ENCODE results near the gene LAMA3. TPM values are rescaled to one million over a fixed set of nuclear protein-coding genes. Genes with fewer than 3 reads are reported as not detected.

Gene LAMA3
- total and polyA plus RNA-seq, 2 donors (not counting 3 experiments of a cell fraction or from before 2014, with no cell fraction given): 2.6 to 12.3 TPM

DNA sequence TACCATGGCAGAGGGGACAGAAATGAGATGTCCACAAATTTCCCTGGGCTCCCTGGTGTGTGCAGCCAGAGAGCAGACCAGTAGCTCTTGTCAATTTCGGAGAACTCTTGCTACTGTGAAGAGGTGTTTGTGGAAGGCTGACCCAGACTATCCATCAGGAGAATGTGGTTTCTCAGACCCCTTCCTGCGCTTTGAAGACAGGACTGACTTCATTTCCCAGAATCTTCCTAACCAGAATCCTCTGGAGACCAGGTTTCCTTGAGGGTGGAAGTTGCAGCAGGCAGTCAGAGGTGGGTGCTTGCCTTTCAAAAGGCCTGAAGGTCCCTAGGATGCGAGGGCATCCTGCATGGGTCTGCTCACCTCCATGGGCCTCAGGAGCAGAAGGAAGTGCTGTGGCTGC is 121.9 kb downstream of the LAMA3 start:
- Histone ChIP-seq H3K4me3 (replicated peaks in 1 of 3; ENCODE audit: insufficient read depth in 1 of 3, low read depth in 1 of 3, low read length in 3 of 3) (no peak overlapping the region), H4K20me1 (replicated peaks; ENCODE audit: control insufficient read depth, extremely low read depth, insufficient read depth, low read length) (no peaks in the 10 kb centered on the region), H2AFZ (ENCODE audit: low read depth, low read length) (no peak overlapping the region), H3K4me1 (ENCODE audit: control insufficient read depth, extremely low read depth, insufficient read depth, low read length) (no peaks in the 10 kb centered on the region), H3K4me2 (ENCODE audit: insufficient read depth, low read length) (no peak overlapping the region), H3K9me1 (replicated peaks; ENCODE audit: control insufficient read depth, extremely low read depth, insufficient read depth, low read length) (no peaks in the 10 kb centered on the region), H3K79me2 (ENCODE audit: control insufficient read depth, insufficient read depth, low read length) (no peaks in the 10 kb centered on the region), H3K9ac (replicated peaks; ENCODE audit: extremely low read depth, insufficient read depth, low read length) (no peak overlapping the region), H3K27me3 (ENCODE audit: control insufficient read depth in 2 of 2, insufficient read depth in 2 of 2, low read length in 2 of 2) (no peaks in the 10 kb centered on the region), H3K36me3 (ENCODE audit: control insufficient read depth in 2 of 2, extremely low read depth in 1 of 2, insufficient read depth in 2 of 2, low read length in 2 of 2) (no peaks in the 10 kb centered on the region), H3K9me3 (replicated peaks; ENCODE audit: control insufficient read depth, insufficient read depth, low read length) (no peaks in the 10 kb centered on the region), H3K27ac (ENCODE audit: insufficient read depth, low read depth, low read length) (no peak overlapping the region)
- TF ChIP-seq, protein P1, sequence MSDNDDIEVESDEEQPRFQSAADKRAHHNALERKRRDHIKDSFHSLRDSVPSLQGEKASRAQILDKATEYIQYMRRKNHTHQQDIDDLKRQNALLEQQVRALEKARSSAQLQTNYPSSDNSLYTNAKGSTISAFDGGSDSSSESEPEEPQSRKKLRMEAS (IDR thresholded peaks at IDR 0.05; ENCODE audit: insufficient read depth, insufficient read length): no peak
- TF ChIP-seq, protein P2, sequence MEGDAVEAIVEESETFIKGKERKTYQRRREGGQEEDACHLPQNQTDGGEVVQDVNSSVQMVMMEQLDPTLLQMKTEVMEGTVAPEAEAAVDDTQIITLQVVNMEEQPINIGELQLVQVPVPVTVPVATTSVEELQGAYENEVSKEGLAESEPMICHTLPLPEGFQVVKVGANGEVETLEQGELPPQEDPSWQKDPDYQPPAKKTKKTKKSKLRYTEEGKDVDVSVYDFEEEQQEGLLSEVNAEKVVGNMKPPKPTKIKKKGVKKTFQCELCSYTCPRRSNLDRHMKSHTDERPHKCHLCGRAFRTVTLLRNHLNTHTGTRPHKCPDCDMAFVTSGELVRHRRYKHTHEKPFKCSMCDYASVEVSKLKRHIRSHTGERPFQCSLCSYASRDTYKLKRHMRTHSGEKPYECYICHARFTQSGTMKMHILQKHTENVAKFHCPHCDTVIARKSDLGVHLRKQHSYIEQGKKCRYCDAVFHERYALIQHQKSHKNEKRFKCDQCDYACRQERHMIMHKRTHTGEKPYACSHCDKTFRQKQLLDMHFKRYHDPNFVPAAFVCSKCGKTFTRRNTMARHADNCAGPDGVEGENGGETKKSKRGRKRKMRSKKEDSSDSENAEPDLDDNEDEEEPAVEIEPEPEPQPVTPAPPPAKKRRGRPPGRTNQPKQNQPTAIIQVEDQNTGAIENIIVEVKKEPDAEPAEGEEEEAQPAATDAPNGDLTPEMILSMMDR (IDR thresholded peaks at IDR 0.05; ENCODE audit: extremely low read depth in 1 of 2, insufficient read depth in 1 of 2, low read depth in 1 of 2, low read length in 2 of 2): no peak
- TF ChIP-seq JUN (IDR thresholded peaks at IDR 0.05; ENCODE audit: borderline replicate concordance, insufficient read depth, insufficient read length, low read depth) (no peak), FOS (IDR thresholded peaks at IDR 0.05; ENCODE audit: borderline replicate concordance, insufficient read depth, low read length) (no peak), POLR2A (IDR thresholded peaks at IDR 0.05; ENCODE audit: low read depth, low read length) (no peak), MYC (IDR thresholded peaks at IDR 0.05; ENCODE audit: low read depth, low read length) (no peak), EZH2 (IDR thresholded peaks at IDR 0.05; ENCODE audit: borderline replicate concordance, low read depth, low read length, severe bottlenecking) (no peak), POLR2AphosphoS5 (IDR thresholded peaks at IDR 0.05; ENCODE audit: insufficient read depth, low read depth, low read length) (no peak), GATA2 (IDR thresholded peaks at IDR 0.05; ENCODE audit: insufficient read depth, insufficient read length, low read depth, low read length) (no peak)
- no TSS peak for BruUV-seq (replicated peaks)
- ChIA-PET CTCF (interaction anchor here (0.5 to 3.2 kb wide), 10 partner anchors 9 to 320 kb away, joined by 3 to 48 read pairs (median 5); no protein-coding TSS in a partner anchor), POLR2A (no interaction called here)
- FAIRE-seq: no peak
- intact Hi-C loops (cut with micrococcal nuclease) (loop anchor here (5.0 kb wide), 1 partner anchor 294 kb away; no protein-coding TSS in a partner anchor), dilution Hi-C loops (cut with MboI; ENCODE audit: extremely low pct_ligation_motif_present, low sequenced_read_pairs) (no loop called here)
- no peak for DNase-seq (ENCODE audit: low read depth, low spot score)

Measured in endothelial cell of umbilical vein (primary cell).